HG03060 (cell line): ENCODE results near the gene IL16.

ENCODE experiments used
- ATAC-seq: cut with Tn5 transposase; IDR thresholded peaks from one replicate; pipeline ENCODE4 v1.9.1; 2021; ENCODE audit warnings: low read depth, moderate number of reproducible peaks; ENCODE audit not compliant: unreplicated experiment

IL16 gene

GRCh38 chr15:81174125-81174791 lies 22.4 kb upstream of the IL16 start:
- ATAC-seq: no peak

GRCh38 chr15:81174792-81175327 lies 21.8 kb upstream of the IL16 start:
- no peak for ATAC-seq

- no peak for ATAC-seq
These were observed 21.2 kb upstream of the IL16 start for GRCh38 chr15:81175496-81175895.

- no peak for ATAC-seq
These were observed 20.3 kb upstream of the IL16 start for GRCh38 chr15:81176291-81176893.

GRCh38 chr15:81178365-81178764 lies 18.3 kb upstream of the IL16 start:
- ATAC-seq: no peak

GRCh38 chr15:81181220-81181619 lies 15.5 kb upstream of the IL16 start:
- ATAC-seq: no peak

GRCh38 chr15:81182031-81182755 lies 14.5 kb upstream of the IL16 start:
- ATAC-seq: no peak

GRCh38 chr15:81182756-81183438 lies 13.8 kb upstream of the IL16 start:
- no peak for ATAC-seq

GRCh38 chr15:81183439-81183775 lies 13.3 kb upstream of the IL16 start:
- no peak for ATAC-seq

- no peak for ATAC-seq
These were observed 12.5 kb upstream of the IL16 start for GRCh38 chr15:81184188-81184587.

- ATAC-seq: no peak
These were observed 10.9 kb upstream of the IL16 start for GRCh38 chr15:81185631-81186295.

- no peak for ATAC-seq
These were observed 8.3 kb upstream of the IL16 start for GRCh38 chr15:81188354-81188753.

- ATAC-seq: no peak
These were observed 6.9 kb upstream of the IL16 start for GRCh38 chr15:81189583-81190283.

GRCh38 chr15:81190922-81191507 lies 5.7 kb upstream of the IL16 start:
- ATAC-seq: no peak

GRCh38 chr15:81191701-81192100 lies 5.0 kb upstream of the IL16 start:
- ATAC-seq: no peak

- no peak for ATAC-seq
These were observed 2.0 kb upstream of the IL16 start for GRCh38 chr15:81194723-81195122.

- no peak for ATAC-seq
These were observed 1.3 kb upstream of the IL16 start for GRCh38 chr15:81195339-81195864.

GRCh38 chr15:81197255-81197630 lies 564 bp downstream of the IL16 start:
- ATAC-seq: no peak

GRCh38 chr15:81197688-81198281 lies 1.1 kb downstream of the IL16 start:
- ATAC-seq: no peak
